HepG2 (cell line): ENCODE data around the gene FAM171A2.

Source experiments
- CBFB ChIP-seq: sonication (generic); formaldehyde crosslinking; IDR thresholded peaks from 2 replicates; pipeline ENCODE4 v1.4.0; 2020; ENCODE audit warnings: missing genetic modification reagents
- JUN ChIP-seq: sonication (generic); formaldehyde crosslinking; IDR thresholded peaks from 2 replicates; pipeline ENCODE4 v1.4.0; 2020; ENCODE audit warnings: mild to moderate bottlenecking, missing genetic modification reagents
- NBN ChIP-seq: fragments of 450-650 bp; conservative IDR thresholded peaks from 2 replicates; pipeline ENCODE4 v1.6.1; 2017
- NCOA1 ChIP-seq: sonication (generic); formaldehyde crosslinking; IDR thresholded peaks from 2 replicates; pipeline ENCODE4 v1.9.0; 2021; ENCODE audit warnings: missing genetic modification reagents
- NFE2L1 ChIP-seq: sonication (generic); formaldehyde crosslinking; IDR thresholded peaks from 2 replicates; pipeline ENCODE4 v1.4.0; 2020; ENCODE audit warnings: missing genetic modification reagents, mild to moderate bottlenecking, borderline replicate concordance
- NFYB ChIP-seq: sonication (generic); formaldehyde crosslinking; IDR thresholded peaks from 2 replicates; pipeline ENCODE4 v1.4.0; 2020; ENCODE audit warnings: missing genetic modification reagents
- POLR2A ChIP-seq, 2 experiments: IDR thresholded peaks; 2 replicates each; pipeline ENCODE4 v1.6.1; 2011; ENCODE audit warnings: low read depth in 2 of 2, low read length in 2 of 2, mild to moderate bottlenecking in 1 of 2, moderate library complexity in 1 of 2; ENCODE audit not compliant: insufficient read depth in 1 of 2
- POLR2AphosphoS5 ChIP-seq: IDR thresholded peaks from 2 replicates; pipeline ENCODE4 v1.6.1; 2012; ENCODE audit warnings: low read depth, low read length
- TAF1 ChIP-seq: sonication (generic); formaldehyde crosslinking; IDR thresholded peaks from 2 replicates; pipeline ENCODE4 v1.4.0; 2020; ENCODE audit warnings: missing genetic modification reagents
- ZNF263 ChIP-seq: sonication (generic); formaldehyde crosslinking; IDR thresholded peaks from 2 replicates; pipeline ENCODE4 v1.4.0; 2020; ENCODE audit warnings: missing genetic modification reagents
- TF ChIP-seq, protein P1 (sequence below): sonication (generic); formaldehyde crosslinking; IDR thresholded peaks from 2 replicates; pipeline ENCODE4 v1.8.0; 2022; ENCODE audit warnings: low read depth, missing genetic modification reagents
- TF ChIP-seq, protein P2 (sequence below), 2 experiments: sonication (generic) in 1 of 2; formaldehyde crosslinking in 1 of 2; IDR thresholded peaks; 2 replicates each; pipeline versions ENCODE4 v1.5.1 to v1.6.1; 2011 to 2020; ENCODE audit warnings: borderline replicate concordance in 1 of 2, low read depth in 1 of 2, low read length in 1 of 2, mild to moderate bottlenecking in 1 of 2, missing genetic modification reagents in 1 of 2, moderate library complexity in 1 of 2

DNA sequence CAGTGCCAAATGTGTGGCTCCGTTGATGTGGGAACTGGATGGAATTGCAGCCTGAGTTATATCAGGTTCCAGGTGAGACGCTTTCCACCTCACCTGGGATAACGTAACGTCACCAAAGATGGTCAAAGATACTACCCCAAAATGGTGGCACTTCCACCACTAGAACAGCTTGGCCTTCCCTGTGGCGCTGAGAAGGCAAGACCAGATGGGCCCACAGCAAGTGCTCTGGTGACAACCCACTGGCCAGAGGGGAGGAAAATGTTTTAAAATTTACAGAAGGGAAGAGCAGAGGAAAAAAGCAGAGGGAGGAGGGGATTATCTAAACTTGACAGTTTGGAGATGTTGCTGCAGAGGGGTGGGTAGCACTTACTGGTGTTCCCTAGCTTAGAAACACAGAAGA lies 33.3 kb upstream of the FAM171A2 start:
- TF ChIP-seq POLR2A (IDR thresholded peaks at IDR 0.05; ENCODE audit: insufficient read depth in 1 of 2, low read depth in 2 of 2, low read length in 2 of 2) (no peak), NFE2L1 (CRISPR knock-in tag) (no peak), NBN (no peak), TAF1 (CRISPR knock-in tag) (no peak), CBFB (CRISPR knock-in tag) (no peak), ZNF263 (no peak), NCOA1 (no peak), POLR2AphosphoS5 (no peak), JUN (no peak), NFYB (CRISPR knock-in tag) (no peak)
- TF ChIP-seq, protein P1, sequence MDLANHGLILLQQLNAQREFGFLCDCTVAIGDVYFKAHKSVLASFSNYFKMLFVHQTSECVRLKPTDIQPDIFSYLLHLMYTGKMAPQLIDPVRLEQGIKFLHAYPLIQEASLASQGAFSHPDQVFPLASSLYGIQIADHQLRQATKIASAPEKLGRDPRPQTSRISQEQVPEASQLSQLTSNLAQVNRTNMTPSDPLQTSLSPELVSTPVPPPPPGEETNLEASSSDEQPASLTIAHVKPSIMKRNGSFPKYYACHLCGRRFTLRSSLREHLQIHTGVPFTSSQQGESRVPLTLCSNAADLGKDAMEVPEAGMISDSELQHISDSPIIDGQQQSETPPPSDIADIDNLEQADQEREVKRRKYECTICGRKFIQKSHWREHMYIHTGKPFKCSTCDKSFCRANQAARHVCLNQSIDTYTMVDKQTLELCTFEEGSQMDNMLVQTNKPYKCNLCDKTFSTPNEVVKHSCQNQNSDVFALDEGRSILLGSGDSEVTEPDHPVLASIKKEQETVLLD (CRISPR knock-in tag), result no peak
- TF ChIP-seq, protein P2, sequence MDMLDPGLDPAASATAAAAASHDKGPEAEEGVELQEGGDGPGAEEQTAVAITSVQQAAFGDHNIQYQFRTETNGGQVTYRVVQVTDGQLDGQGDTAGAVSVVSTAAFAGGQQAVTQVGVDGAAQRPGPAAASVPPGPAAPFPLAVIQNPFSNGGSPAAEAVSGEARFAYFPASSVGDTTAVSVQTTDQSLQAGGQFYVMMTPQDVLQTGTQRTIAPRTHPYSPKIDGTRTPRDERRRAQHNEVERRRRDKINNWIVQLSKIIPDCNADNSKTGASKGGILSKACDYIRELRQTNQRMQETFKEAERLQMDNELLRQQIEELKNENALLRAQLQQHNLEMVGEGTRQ (IDR thresholded peaks at IDR 0.05; ENCODE audit: low read depth, low read length), result no peak
- TF ChIP-seq, protein P2 (CRISPR knock-in tag; IDR thresholded peaks at IDR 0.05; ENCODE audit: borderline replicate concordance), result no peak
